Measurements from ENCODE around the gene ATP7A.

Gene ATP7A

DNA sequence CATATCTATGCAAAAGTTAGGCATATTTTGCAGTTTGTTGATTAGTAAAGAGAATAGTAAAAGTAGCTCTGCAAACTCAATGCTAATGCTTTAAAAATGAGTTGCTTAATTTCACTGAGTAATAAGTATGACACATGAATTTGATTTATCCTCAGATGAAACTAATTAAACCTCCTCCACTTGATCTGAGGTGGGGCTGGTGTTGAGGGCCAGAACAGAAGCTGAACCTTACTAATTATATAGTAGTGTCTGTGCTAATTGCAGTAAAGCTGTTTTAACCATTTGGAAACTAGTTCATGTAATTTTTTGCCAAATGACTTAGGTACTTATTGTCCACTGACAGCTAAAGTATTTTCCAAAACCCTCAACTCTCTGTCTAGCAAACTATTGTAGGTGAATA lies 66.6 kb downstream of the ATP7A start:
- no peak for DNase-seq (ENCODE audit: extremely low read depth, low read depth)
- H3K4me3 ChIP-seq (replicated peaks; ENCODE audit: low read depth, low read length): no peak overlapping the region
- TF ChIP-seq CTCF (IDR thresholded peaks at IDR 0.05; ENCODE audit: low read depth, low read length, missing control alignments): no peak

GRCh38 chrX:77977518-77977917 lies 67.0 kb downstream of the ATP7A start:
- DNase-seq (ENCODE audit: extremely low read depth, low read depth): no peak
- no peak overlapping the region for H3K4me3 ChIP-seq (replicated peaks; ENCODE audit: low read depth, low read length)
- no peak for TF ChIP-seq CTCF (IDR thresholded peaks at IDR 0.05; ENCODE audit: low read depth, low read length, missing control alignments)

- no peak for TF ChIP-seq CTCF (IDR thresholded peaks at IDR 0.05; ENCODE audit: low read depth, low read length, missing control alignments)
- no peak for DNase-seq (ENCODE audit: extremely low read depth, low read depth)
- H3K4me3 ChIP-seq (replicated peaks; ENCODE audit: low read depth, low read length): no peak overlapping the region
These were observed 69.4 kb downstream of the ATP7A start for GRCh38 chrX:77979870-77980269.

DNA sequence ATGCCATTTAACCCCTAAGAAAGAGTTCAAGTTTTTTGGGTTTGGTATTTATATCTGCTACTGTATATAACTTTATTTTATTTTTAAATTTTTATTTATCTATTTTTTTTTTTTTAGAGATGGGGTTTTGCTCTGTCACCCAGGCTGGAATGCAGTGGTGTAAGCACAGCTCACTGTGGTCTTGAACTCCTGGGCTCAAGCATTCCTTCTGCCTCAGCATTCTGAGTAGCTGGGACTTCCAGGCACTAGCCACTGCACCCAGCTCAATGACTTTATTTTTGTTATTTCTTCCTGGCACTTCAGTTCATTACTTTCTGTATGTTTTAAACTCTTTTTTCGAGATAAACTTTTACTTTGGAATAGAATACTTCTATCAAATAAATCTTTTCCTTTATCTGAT lies 101.4 kb downstream of the ATP7A start:
- no peak overlapping the region for H3K4me3 ChIP-seq (replicated peaks; ENCODE audit: low read depth, low read length)
- no peak for DNase-seq (ENCODE audit: extremely low read depth, low read depth)
- TF ChIP-seq CTCF (IDR thresholded peaks at IDR 0.05; ENCODE audit: low read depth, low read length, missing control alignments): no peak

DNA sequence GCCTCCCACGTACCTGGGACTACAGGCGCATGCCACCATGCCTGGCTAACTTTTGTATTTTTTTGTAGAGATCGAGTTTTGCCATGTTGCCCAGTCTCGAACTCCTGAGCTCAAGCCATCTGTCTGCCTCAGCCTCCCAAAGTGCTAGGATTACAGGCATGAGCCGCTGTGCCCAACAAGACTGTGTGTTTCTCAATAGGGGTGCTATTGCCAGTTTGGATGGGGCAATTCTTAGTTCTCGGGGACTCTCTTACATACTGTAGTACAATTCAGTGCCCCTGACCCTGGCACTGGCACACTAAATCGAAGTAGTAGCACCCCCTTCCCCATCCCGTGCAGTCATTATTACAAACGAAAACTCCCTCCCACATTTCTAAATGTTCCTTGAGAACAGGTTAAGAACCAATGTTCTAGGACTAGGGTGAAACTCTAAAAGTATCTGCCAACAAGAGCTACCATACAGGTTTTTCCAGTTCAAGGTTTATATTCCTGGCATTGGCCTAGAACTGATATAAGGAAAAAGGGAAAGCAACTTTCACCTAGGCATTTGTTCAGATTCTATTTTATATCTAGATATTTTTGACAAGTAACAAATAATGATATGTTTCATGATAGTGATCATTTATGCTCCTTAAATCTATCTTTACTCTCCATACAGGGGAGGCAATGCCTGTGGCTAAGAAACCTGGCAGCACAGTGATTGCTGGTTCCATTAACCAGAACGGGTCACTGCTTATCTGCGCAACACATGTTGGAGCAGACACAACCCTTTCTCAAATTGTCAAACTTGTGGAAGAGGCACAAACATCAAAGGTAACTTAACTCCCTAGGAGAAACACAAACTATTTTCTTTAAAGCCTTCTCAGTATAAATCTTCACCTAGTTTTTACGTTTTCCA lies 109.3 kb downstream of the ATP7A start:
- TF ChIP-seq CTCF (IDR thresholded peaks at IDR 0.05; ENCODE audit: low read depth, low read length, missing control alignments): no peak
- no peak overlapping the region for H3K4me3 ChIP-seq (replicated peaks; ENCODE audit: low read depth, low read length)
- no peak for DNase-seq (ENCODE audit: extremely low read depth, low read depth)

DNA sequence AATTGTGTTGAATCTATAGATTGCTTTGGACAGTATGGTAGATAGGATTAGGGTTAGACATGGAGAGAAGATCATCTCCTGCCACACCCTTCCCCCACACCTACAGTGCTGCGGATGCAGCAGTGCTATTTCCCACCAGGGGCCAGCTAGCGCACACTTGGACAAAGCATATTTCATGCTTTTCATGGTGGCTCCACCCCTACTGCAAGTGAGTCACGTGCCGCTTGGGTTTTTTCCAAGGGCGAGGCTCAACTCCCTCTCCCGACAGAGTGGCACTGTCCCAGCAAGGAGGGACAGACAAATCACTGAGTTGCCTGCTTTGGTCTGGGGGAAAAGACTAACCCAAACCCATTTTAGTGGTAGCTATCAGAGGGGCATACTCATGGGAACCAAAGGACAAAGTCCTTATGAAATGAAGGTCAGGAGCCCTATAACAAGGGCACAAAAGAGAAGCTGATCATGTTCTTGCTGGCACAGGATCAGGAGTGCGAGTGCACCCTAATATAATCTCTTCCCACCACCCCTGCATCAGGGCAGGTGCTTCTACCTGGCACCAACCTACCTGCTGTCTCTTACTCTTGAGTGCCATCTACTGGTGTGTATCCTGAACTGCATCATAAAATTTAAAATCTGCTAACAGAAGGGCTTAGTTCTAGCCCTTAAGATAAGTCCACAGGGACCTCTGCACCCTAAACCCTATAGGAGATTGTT lies 114.0 kb downstream of the ATP7A start:
- DNase-seq (ENCODE audit: extremely low read depth, low read depth): no peak
- H3K4me3 ChIP-seq (replicated peaks; ENCODE audit: low read depth, low read length): no peak overlapping the region
- TF ChIP-seq CTCF (IDR thresholded peaks at IDR 0.05; ENCODE audit: low read depth, low read length, missing control alignments): peak; percentile 50
